WTC11 (cell line): ENCODE data around the gene S100A8.

Experiments used
- CTCF ChIP-seq: fragments of 200-600 bp; IDR thresholded peaks from 2 replicates; pipeline ENCODE4 v1.8.0; 2022; ENCODE audit warnings: antibody characterized with exemption
- E2F4 ChIP-seq: sonication (generic); formaldehyde crosslinking; IDR thresholded peaks from 2 replicates; pipeline ENCODE4 v1.8.1; 2022; ENCODE audit warnings: low read depth, mild to moderate bottlenecking, moderate library complexity, missing genetic modification reagents, borderline replicate concordance
- ZBTB43 ChIP-seq: sonication (generic); formaldehyde crosslinking; IDR thresholded peaks from 2 replicates; pipeline ENCODE4 v1.8.1; 2023; ENCODE audit warnings: mild to moderate bottlenecking, missing genetic modification reagents

- TF ChIP-seq E2F4 (no peak), CTCF (no peak), ZBTB43 (CRISPR knock-in tag) (no peak)
Measured at GRCh38 chr1:153384958-153385580, 5.8 kb downstream of the S100A8 start.
